Astrocyte (in vitro differentiated cells and primary cell): ENCODE data around the gene PCGF2.

Experiments
- CTCF ChIP-seq: IDR thresholded peaks from 2 replicates; pipeline ENCODE4 v1.5.1; 2011; ENCODE audit warnings: low read depth, mild to moderate bottlenecking, inconsistent platforms, low read length, moderate library complexity; ENCODE audit not compliant: insufficient read depth
- EZH2 ChIP-seq: IDR thresholded peaks from 2 replicates; pipeline ENCODE4 v1.6.1; 2012; ENCODE audit warnings: mild to moderate bottlenecking, low read length, inconsistent platforms; ENCODE audit not compliant: insufficient read depth

DNA sequence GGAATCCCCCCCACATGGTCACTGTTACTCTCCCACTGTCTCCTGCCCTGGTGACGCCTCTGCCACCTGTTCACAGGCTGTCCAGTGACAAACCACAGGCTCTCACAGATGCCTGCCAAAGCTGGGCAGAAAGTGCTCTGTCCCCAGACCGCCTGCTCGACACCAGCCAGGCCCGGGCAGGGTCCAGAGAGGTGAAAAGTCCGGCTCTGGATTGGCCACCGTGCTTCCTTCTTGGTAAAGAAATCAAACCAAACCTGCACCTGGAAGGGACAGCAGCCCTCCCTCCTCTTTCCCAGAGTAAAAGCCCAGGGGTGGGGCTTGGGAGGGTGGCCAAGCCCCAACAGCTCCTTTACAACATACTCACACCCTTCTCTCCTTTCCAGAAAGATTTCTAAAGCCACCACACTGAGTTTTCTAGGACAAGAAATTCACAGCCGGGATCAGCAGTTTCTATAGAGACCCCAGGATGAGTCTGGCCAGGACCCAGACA is 6.2 kb downstream of the PCGF2 start:
- TF ChIP-seq CTCF, result no peak
- TF ChIP-seq EZH2, result no peak
